ENCODE measurements around the gene ZFP57.

DNA sequence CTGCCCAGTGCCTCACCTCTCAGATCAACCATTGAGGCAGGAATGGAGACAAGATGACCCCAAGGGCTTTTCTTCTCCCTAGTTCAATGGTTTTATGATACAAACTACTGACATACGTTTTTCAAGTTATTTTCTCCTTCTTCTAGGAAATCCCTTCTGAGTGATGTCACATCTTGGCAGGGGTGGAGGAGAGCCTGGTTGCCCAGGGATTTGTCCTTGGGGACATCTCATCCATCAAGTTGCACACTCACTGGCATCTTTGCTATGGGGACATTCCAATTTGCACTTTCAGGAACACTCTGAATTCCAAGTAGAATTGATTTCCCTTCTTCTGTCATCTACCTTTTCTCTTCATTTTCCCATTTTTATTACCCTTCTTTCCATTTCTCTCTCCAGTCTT is 9.9 kb downstream of the ZFP57 start:
- TF ChIP-seq, protein P1, sequence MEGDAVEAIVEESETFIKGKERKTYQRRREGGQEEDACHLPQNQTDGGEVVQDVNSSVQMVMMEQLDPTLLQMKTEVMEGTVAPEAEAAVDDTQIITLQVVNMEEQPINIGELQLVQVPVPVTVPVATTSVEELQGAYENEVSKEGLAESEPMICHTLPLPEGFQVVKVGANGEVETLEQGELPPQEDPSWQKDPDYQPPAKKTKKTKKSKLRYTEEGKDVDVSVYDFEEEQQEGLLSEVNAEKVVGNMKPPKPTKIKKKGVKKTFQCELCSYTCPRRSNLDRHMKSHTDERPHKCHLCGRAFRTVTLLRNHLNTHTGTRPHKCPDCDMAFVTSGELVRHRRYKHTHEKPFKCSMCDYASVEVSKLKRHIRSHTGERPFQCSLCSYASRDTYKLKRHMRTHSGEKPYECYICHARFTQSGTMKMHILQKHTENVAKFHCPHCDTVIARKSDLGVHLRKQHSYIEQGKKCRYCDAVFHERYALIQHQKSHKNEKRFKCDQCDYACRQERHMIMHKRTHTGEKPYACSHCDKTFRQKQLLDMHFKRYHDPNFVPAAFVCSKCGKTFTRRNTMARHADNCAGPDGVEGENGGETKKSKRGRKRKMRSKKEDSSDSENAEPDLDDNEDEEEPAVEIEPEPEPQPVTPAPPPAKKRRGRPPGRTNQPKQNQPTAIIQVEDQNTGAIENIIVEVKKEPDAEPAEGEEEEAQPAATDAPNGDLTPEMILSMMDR (IDR thresholded peaks at IDR 0.05; ENCODE audit: insufficient read depth, low read length, poor library complexity, severe bottlenecking): no peak
- no peak for TF ChIP-seq EZH2phosphoT487 (conservative IDR thresholded peaks at IDR 0.05; ENCODE audit: low read length)
